ENCODE measurements around the gene ACP7.

GRCh38 chr19:39110263-39110967 is 26.2 kb downstream of the ACP7 start:
- no peak for TF ChIP-seq EZH2 (IDR thresholded peaks at IDR 0.05; ENCODE audit: insufficient read depth, low read length)
- TF ChIP-seq, protein P1, sequence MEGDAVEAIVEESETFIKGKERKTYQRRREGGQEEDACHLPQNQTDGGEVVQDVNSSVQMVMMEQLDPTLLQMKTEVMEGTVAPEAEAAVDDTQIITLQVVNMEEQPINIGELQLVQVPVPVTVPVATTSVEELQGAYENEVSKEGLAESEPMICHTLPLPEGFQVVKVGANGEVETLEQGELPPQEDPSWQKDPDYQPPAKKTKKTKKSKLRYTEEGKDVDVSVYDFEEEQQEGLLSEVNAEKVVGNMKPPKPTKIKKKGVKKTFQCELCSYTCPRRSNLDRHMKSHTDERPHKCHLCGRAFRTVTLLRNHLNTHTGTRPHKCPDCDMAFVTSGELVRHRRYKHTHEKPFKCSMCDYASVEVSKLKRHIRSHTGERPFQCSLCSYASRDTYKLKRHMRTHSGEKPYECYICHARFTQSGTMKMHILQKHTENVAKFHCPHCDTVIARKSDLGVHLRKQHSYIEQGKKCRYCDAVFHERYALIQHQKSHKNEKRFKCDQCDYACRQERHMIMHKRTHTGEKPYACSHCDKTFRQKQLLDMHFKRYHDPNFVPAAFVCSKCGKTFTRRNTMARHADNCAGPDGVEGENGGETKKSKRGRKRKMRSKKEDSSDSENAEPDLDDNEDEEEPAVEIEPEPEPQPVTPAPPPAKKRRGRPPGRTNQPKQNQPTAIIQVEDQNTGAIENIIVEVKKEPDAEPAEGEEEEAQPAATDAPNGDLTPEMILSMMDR (IDR thresholded peaks at IDR 0.05; ENCODE audit: insufficient read depth, low read depth, low read length): peak; percentile 68
